HG02973 (cell line): ENCODE measurements around the gene IPMK.
"Not testable (repeated sequence)": the region's sequence is repeated elsewhere in the genome, so short reads cannot be mapped to it uniquely, and the experiment has no call there.

ENCODE experiments used
- ATAC-seq: cut with Tn5 transposase; IDR thresholded peaks from one replicate; pipeline ENCODE4 v1.9.1; 2021; ENCODE audit warnings: moderate library complexity; ENCODE audit not compliant: unreplicated experiment

Gene IPMK

DNA sequence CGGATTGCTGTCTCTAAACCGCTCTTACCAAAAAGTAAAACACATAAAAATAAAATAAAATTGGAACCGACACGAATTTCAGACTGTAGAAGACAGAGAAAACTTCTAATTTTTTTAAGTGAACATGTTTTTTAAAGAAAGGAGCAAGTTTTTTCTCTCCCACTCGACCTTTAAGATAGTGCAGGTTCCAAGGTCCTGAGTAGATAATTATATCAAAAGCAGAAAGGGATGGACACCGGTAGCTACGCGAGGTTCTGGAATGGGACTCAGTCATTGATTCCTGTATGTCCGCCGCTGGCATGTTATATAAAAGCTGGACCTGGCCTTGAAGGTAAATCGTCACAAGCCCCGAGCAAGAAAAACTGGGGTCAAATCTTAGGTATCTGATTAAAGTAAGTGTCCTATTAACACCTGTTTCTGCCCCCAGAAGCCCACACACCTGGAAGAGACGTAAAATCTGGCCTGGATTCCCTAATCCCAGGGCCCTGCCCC, 806 bp upstream of the IPMK start:
- ATAC-seq = no peak

GRCh38 chr10:58266826-58267712, 625 bp downstream of the IPMK start:
- peak; percentile 6 for ATAC-seq

GRCh38 chr10:58266003-58266825, 1.5 kb downstream of the IPMK start:
- ATAC-seq = peak; percentile 25

- no peak for ATAC-seq
Observed at GRCh38 chr10:58265249-58265648, 2.4 kb downstream of the IPMK start.

- ATAC-seq = no peak
Observed at GRCh38 chr10:58264780-58265179, 2.9 kb downstream of the IPMK start.

GRCh38 chr10:58262766-58263165, 4.9 kb downstream of the IPMK start:
- no peak for ATAC-seq

- no peak for ATAC-seq
Observed at GRCh38 chr10:58260334-58260733, 7.4 kb downstream of the IPMK start.

- ATAC-seq = no peak
Observed at GRCh38 chr10:58258977-58259692, 8.6 kb downstream of the IPMK start.

GRCh38 chr10:58256013-58256780, 11.5 kb downstream of the IPMK start:
- ATAC-seq = not testable (repeated sequence)

DNA sequence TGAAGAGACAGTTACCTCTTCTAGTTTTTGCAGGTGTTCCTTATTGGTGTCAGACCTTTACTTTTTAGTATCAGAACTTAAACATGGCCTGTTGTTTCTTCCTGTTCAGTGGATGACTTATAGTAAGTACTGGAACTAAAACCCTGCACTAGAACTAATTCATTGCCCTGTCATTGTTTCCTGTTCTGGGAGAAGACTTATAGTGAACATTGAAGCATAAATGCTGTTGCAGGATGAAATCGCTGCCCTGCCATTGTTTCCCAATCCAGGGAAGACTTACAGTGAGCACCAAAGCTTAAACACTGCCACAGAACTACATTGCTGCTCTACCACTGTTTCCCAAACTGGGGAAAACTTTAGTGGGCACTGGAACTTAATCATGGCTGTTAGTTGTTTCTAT, 13.1 kb downstream of the IPMK start:
- ATAC-seq = no peak

DNA sequence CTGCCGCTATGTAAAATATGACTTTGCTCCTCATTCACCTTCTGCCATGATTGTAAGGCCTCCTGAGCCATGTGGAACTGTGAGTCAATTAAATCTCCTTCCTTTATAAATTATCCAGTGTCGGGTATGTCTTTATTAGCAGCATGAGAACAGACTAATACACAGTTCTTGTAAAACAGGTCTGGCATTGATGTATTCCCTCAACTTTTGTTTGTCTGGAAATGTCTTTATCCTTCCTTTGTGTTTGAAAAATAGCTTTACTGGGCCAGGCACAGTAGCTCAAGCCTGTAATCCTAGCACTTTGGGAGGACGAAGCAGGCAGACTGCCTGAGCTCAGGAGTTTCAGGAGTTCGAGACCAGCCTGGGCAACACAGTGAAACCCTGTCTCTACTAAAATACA, 14.5 kb downstream of the IPMK start:
- ATAC-seq = no peak

- ATAC-seq = not testable (repeated sequence)
Observed at GRCh38 chr10:58244666-58245065, 23.0 kb downstream of the IPMK start.

- ATAC-seq = not testable (repeated sequence)
Observed at GRCh38 chr10:58244242-58244641, 23.5 kb downstream of the IPMK start.

GRCh38 chr10:58243801-58244200, 23.9 kb downstream of the IPMK start:
- not testable (repeated sequence) for ATAC-seq

DNA sequence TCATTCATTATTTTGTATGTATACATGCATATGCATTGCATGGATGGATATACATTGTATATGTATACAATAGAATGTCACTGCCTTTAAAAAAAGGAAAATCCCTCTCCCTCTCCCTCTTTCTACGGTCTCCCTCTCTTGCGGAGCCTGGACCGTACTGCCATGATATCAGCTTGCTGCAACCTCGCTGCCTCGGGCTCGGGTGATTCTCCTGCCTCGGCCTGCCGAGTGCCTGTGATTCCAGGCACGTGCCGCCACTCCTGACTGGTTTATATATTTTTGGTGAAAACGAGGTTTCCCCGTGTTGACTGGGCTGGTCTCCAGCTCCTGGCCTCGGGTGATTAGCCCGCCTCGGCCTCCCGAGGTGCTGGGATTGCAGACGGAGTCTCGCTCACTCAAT, 24.4 kb downstream of the IPMK start:
- ATAC-seq = no peak

- ATAC-seq = no peak
Observed at GRCh38 chr10:58241346-58241745, 26.3 kb downstream of the IPMK start.

GRCh38 chr10:58240531-58240930, 27.2 kb downstream of the IPMK start:
- no peak for ATAC-seq

- no peak for ATAC-seq
Observed at GRCh38 chr10:58239561-58240169, 28.0 kb downstream of the IPMK start.

- no peak for ATAC-seq
Observed at GRCh38 chr10:58237014-58237834, 30.5 kb downstream of the IPMK start.
